Raji (cell line): Measurements from ENCODE around the gene CNTN1.

ENCODE experiments used
- POLR2A ChIP-seq: IDR thresholded peaks from 2 replicates; pipeline ENCODE4 v1.6.1; 2011; ENCODE audit warnings: low read depth, low read length, control low read depth; ENCODE audit not compliant: insufficient read depth

Gene CNTN1

DNA sequence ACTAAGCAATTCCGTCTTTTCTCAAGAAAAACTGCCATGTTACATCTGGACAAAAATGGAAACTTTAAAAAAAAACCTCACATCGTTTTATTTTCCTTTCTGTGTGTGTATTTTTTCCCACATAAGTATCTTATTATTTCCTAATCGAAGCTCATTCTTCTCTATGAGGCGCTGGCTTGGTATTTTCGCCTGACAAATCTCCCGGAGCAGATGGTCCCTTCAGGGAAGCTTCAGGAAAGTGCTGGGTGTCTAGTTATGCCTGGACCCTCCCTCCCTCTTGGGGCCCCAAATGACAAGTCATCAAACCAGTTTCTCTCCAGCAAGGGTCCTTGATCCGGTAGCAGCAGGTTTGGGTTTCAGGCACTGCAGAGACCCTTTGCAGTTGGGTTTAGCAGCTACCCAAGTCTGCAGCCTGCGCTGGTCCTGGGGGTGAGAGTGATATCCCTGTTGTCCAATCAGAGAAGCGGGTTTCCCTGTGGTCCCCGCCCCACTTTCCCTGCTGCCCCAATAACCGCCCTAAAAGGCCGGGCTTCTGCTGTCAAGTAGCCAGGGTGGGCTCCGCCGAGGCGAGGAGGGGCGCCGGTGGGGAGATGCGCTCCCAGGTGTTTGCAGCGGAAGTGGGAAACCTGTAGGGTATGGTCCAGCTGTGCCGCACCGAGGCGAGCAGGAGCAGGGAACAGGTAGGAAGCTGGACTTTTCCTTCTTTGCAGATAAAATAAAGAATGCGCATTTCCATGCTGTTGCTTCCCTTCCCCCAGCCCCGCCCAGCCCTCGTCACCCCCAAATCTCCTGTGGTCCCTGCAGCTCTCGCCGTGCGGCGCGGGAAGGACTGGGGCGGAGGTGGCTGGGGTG is at the start of gene CNTN1:
Gene CNTN1, plus strand, starts transcription at position 527 of the 852 bp plus-strand sequence.
- no peak for TF ChIP-seq POLR2A

DNA sequence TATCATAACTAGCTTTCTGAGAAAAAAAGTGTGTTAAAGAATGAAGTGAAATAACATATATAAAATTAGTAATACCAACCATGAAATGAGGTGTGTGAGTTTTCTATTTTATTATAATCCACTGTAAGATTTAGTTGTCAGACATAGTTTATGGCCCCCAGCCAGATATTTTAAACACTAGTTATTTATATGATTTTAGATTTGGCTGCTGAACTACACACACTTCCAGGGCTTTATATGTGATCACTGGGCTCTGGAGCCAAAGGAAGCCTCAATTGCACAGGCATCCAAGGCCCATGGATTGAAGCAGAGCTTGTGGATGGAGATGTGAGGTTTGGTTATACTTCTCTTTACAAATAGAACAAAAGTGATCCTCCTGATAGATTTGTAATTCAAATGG is 48.7 kb upstream of the CNTN1 start:
- TF ChIP-seq POLR2A = no peak

DNA sequence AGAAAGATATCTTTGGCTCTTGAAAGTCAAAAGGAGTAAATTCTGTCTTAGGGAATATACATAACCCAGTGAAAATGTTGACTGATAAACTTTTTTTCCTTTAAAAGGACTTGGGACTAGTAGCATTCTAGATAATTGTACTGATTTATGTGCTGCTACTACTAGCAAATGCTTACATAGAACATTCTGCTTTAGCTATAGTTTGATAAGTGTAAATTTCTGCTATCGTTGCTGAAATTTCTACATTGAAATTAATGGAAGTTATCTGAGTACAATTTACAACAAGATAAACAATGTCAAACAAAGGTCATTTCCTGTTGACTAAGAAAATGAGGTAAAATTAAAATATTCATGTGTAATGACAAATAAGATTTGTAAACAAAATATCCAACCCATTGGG is 48.3 kb upstream of the CNTN1 start:
- no peak for TF ChIP-seq POLR2A

DNA sequence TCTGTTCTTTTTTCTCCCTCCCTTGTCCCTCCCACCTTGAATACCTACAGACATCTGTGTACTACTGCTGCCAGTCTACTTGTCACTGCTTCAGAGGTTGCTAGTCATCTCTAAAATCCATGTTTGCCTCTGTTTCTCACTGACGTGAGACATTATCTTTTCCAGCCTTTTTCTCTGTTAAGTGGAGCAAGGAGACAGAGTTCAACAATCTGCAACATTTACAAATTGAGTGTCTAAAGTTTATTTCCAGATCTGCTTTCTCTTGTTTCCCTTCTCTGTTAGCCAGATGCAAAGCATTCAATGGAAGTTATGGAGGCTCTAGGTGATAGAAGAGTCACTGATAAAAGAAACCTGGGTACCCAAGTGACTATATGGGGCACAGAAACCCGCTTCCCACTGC is 47.5 kb upstream of the CNTN1 start:
- no peak for TF ChIP-seq POLR2A

DNA sequence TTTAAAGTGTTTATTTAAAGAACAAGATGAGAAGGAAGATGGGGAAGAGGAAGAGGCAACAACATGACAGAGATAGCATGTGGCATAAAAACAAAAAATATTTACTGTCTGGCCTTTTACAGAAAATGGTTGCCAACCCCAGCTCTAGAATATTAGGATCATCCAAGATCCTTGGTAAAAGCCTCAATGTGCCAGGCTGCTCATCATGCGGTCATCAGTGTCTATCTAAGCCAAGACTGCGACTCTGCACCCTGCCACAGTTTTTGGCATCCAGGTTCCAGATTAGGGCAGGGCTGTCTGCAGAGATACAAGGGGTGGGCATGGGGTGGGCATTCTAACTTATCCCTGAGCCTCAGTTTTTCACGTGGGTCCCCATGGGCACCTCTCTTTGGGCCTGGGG is 46.9 kb upstream of the CNTN1 start:
- TF ChIP-seq POLR2A = no peak

DNA sequence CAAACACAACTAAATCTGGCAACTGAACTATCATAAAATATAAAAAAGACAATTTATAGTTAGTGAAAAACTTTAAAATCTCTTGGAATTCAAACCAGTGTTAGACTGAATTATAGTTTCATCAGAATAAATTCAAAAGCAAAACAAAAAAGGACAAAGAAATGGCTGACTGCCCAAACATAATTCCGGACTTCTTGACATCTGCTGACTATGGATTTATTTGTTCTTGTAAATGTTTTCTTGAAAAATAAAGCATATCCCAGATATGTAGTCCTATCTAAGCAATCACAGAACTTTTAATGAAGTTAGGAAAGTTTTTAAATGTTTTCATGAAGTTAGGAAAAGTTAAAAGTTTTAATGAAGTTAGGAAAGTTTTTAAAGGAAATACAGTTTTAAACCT is 45.8 kb upstream of the CNTN1 start:
- no peak for TF ChIP-seq POLR2A

DNA sequence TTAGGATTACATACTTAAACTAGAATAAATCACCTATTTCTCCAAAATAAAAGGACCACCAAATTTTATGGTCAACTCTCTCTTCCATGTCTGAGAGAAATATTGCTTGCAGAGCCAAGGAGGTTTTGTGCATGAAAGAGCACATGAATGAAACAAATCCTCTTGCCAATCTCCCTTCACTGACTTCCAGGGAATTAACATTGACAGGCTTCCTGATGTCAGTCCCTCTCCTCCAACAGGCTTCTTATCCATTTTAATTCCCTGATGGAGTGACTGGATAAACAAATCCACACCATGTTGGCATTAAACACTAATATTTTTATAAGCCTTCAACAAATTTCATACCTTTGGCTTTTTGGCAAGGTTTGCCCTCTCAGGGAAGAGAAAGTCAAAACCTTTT is 45.3 kb upstream of the CNTN1 start:
- TF ChIP-seq POLR2A = no peak

DNA sequence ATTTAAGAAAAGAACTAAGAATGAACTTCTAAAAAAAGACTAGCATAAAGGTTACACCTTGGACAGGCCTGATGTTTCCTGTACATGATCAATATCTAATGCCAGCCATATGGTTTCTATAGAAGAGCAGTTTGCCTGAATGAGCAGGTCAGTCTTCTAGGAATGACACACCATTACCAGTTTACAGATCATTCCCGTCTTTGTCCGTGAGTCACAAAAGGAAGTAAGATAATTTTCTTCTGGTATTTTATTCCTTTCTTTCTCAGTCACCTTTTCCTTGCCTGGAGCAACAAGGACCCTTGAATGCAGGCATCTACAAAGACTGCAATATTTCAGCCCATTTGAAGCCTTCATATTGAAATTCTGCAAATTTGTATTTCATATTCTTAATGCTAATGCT is 44.6 kb upstream of the CNTN1 start:
- no peak for TF ChIP-seq POLR2A

DNA sequence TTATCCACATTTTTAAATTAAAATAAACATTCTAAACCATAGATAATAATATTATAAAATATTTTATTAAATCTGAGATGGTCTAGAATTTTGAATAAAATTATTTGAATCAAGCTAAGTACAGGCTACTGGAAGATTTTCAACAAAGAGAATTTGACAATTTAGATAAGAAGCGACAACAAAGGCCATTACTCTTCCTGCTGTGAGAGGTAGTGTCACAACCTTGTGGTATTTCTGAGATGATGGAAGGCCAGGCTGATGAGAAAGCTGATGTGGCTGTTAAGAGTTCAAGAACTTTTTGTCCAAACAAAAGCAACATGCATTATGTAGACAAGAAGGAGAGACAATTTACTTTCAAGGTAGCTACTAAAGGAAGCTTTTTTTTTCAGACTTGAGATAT is 43.7 kb upstream of the CNTN1 start:
- no peak for TF ChIP-seq POLR2A

DNA sequence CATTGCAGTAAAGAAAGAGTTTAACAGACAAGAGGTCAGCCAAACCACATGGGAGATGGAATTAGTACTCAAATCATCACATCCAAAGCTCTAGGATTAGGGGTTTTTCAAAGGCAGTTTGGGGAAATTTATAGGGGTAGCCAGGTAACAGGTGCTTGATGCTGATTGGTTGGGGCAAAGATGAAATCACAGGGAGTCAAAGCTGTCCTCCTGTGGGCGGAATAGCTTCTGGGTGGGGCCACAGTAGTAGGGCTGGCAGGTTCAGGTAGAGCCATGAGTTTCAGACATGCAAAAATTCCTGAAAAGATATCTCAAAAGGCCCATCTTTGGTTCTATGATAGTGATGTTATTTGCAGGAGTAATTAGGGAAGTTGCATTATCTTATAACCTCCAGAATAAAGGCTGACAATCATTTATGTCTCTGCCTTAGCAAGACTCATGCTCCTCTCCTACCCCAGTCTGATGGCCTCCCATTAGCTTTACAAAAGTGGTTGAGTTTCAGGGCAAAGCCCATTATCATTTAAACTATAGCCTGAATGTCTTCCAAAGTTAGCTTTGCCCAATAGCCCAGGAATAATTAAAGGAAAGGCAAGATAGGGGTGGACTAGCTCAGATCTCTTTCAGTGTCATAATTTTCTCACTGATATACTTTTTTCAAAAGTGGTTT is 42.1 kb upstream of the CNTN1 start:
- TF ChIP-seq POLR2A = no peak

DNA sequence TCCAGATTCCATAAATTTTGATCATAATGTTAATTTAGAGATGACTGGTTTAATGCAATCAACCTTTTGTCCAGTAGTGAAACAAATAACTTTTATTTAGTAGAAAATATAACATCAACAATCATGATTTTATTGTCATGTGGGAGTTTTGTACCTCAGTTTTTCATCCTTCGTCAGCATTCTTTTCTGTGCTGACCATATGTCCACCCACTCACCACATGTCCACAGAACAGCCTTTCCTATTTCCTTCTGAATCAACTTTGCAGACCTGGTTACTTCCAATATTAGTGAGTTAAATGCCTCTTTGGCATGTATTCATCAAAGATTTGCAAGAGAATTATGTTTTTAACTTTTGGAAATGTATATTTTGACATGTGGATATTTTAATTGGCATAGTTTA is 36.8 kb upstream of the CNTN1 start:
- TF ChIP-seq POLR2A = no peak

DNA sequence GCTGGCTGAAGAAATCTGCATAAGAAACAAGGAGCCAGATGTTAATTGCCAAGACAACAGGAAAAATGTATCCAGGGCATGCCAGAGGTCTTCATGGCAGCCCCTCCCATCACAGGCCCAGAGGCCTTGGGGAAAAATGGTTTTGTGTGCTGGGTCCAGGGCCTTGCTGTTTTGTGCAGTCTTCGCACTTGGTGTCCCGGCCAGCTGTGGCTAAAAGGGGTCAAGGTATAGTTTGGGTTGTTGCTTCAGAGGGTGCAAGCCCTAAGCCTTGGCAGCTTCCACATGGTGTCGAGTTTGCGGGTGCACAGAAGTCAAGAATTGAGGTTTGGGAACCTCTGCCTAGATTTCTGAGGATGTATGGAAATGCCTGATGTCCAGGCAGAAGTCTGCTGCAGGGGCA is 29.9 kb upstream of the CNTN1 start:
- no peak for TF ChIP-seq POLR2A

DNA sequence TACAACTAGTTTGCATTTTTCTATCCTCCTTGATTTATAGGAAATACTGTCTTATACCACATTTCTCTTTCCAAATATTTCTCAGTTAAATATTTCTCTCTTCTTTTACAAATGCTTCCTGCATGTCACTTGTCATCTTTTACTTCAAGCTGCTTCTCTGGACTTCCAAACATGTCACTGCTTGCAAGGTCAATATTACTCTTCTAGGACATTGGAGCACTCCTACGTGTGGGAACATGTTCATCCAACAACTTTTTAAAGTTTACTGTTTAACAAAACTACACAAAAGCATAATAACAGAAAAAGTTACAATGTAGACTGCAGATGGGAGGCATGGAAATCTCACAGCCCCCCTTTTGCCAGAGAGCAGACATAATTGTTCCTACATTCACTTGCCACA is 28.5 kb upstream of the CNTN1 start:
- TF ChIP-seq POLR2A = no peak

DNA sequence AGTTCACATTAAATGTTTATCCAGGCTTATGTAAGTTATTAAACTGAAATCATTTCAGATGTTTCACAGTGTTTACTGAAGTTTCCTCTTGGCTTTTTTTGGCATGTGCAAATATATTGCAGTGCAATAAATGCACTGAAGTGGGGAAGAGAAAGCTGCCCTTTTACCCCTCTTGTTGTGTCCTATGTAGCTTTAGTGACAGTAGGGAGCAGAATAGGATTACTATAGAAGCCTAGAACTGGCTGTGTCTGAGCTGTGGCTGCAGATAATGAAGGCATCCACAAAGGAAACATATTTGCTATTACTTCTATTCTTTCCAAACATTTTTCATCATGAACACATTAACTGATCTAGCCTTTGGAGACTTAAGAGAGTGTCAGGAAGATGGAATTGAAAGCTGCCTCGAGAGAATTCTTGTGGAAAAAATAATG is 24.1 kb upstream of the CNTN1 start:
- TF ChIP-seq POLR2A = no peak

DNA sequence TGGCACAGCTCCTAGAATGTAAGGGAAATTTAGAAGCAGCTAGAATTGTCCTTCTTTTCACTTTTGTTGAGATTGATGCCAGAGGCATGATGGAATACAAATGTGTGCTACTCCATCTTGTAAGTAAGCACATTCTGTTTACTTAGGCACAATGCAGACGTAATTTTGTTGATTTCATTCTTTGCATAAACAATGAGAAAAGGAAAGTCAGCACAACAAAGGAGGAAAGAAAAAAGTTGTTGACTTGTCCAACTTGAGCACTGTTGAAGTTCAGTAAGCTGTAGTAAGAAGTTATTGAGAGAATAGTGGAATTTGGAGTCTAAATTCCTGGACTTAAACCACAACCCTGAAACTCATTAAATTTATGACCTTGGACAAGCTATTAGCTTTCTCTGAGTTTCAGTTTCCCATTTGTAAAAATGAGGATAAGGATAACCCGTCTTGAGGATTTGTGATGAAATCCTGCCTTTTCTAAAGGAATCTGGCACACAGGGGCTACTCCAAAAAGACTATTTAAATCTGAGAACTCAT is 19.4 kb upstream of the CNTN1 start:
- TF ChIP-seq POLR2A = no peak

DNA sequence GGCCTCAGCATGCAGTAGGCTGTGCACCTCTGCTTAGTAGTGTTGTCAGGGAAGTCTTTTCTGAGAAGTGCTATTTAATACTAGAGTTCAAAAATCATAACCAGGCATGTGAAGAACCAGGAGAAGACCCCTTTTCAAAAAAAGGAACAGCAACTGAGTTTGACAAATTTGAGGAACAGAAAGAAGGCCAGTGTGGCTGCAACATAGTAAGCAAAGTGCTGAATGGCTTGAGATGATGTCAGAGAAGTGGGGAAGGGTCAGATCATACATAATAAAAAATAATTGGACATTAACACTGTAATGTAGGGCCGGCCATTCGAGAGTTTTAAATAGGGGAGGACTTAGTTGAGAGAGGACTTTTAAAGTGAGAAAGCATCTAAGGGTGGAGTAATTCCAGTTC is 11.1 kb upstream of the CNTN1 start:
- TF ChIP-seq POLR2A = no peak
